Activated gamma-delta T cell (primary cell): ENCODE results near the gene TES.

Source experiments
- DNase-seq: peaks from one replicate; lab custom pipeline; 2025; lab: John Stamatoyannopoulos, UW

TES gene

GRCh38 chr7:116193329-116194087 is 16.8 kb upstream of the TES start:
- DNase-seq, result no peak

- no peak for DNase-seq
Measured at GRCh38 chr7:116194115-116194514, 16.2 kb upstream of the TES start.

- DNase-seq, result no peak
Measured at GRCh38 chr7:116195451-116195850, 14.9 kb upstream of the TES start.

GRCh38 chr7:116196947-116197346 is 13.4 kb upstream of the TES start:
- no peak for DNase-seq

- no peak for DNase-seq
Measured at GRCh38 chr7:116197360-116197759, 13.0 kb upstream of the TES start.

- DNase-seq, result no peak
Measured at GRCh38 chr7:116198748-116199410, 11.5 kb upstream of the TES start.

- DNase-seq, result no peak
Measured at GRCh38 chr7:116200963-116201362, 9.4 kb upstream of the TES start.

- DNase-seq, result no peak
Measured at GRCh38 chr7:116206141-116206540, 4.2 kb upstream of the TES start.

GRCh38 chr7:116208919-116209318 is 1.4 kb upstream of the TES start:
- no peak for DNase-seq

- DNase-seq, result no peak
Measured at GRCh38 chr7:116209561-116210070, 723 bp upstream of the TES start.

- DNase-seq, result peak; percentile 30
Measured at GRCh38 chr7:116211006-116211912, 920 bp downstream of the TES start.

- DNase-seq, result no peak
Measured at GRCh38 chr7:116211913-116212596, 1.7 kb downstream of the TES start.

- no peak for DNase-seq
Measured at GRCh38 chr7:116212869-116213268, 2.5 kb downstream of the TES start.

GRCh38 chr7:116213361-116214130 is 3.2 kb downstream of the TES start:
- DNase-seq, result no peak

- no peak for DNase-seq
Measured at GRCh38 chr7:116214921-116215320, 4.6 kb downstream of the TES start.

- no peak for DNase-seq
Measured at GRCh38 chr7:116215551-116215950, 5.2 kb downstream of the TES start.

- no peak for DNase-seq
Measured at GRCh38 chr7:116216956-116217571, 6.7 kb downstream of the TES start.

- DNase-seq, result no peak
Measured at GRCh38 chr7:116218051-116218645, 7.8 kb downstream of the TES start.

- DNase-seq, result no peak
Measured at GRCh38 chr7:116218747-116219146, 8.4 kb downstream of the TES start.

GRCh38 chr7:116219288-116219687 is 8.9 kb downstream of the TES start:
- DNase-seq, result no peak
